Activated naive CD4-positive, alpha-beta T cell treated with anti-CD3 and anti-CD28 coated beads, Interleukin-2, amount 50 U/mL, for 72 hours (primary cell): ENCODE data around the gene RUFY4. TPM values are rescaled to one million over a fixed set of nuclear protein-coding genes. Genes with fewer than 3 reads are reported as not detected.
A peak's percentile ranks its signal among the peaks of the same experiment; 100 is the strongest.
"Not testable (repeated sequence)": the region's sequence is repeated elsewhere in the genome, so short reads cannot be mapped to it uniquely, and the experiment has no call there.

Experiments
- ATAC-seq, 2 donors: fragments of 150-1000 bp; cut with Tn5 transposase; 2 replicates each; pipeline ENCODE4 v1.10.0; 2021; ENCODE audit warnings: mild to moderate bottlenecking in 2 of 2, moderate library complexity in 2 of 2
- DNase-seq, 2 donors: peaks; one replicate each; pipeline ENCODE4 v3.0.0; 2021 to 2022; ENCODE audit warnings: low spot score in 2 of 2
- H3K27ac Mint-ChIP-seq, 2 donors: one replicate each; pipeline ENCODE4 v1.8.0; 2022; ENCODE audit warnings: mild to moderate bottlenecking in 2 of 2, mixed read lengths in 2 of 2
- H3K36me3 Mint-ChIP-seq, 2 donors: one replicate each; pipeline ENCODE4 v1.8.0; 2022; ENCODE audit warnings: mixed read lengths in 2 of 2
- H3K9me3 Mint-ChIP-seq, 2 donors: one replicate each; pipeline ENCODE4 v1.8.0; 2022; ENCODE audit warnings: mixed read lengths in 2 of 2
- total RNA-seq, 2 donors: library from RNA; stranded (reverse); gene quantifications; one replicate each; pipeline ENCODE4 v1.2.3, GENCODE V29; 2022

Gene RUFY4
- total RNA-seq, 2 donors from 2014 or later, result 3.2 to 5.1 TPM

DNA sequence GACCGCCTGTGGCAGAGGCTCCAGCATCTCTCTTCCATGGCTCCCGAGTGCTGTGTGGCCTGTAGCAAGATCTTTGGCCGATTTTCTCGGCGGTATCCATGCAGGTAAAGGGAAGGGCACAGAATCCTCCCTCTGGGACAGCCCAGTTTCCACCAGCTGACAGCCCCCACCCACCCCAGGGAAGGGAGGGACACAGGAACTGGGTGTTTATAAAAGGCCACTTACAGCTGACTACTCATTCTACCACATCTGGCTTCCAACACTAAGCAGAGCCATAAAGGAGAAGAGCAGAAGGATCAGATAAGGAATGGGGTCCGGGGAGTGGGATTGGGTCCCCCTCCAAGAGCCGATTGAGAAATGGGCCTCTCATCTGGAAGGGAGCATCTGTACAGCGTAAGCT lies 20.2 kb downstream of the RUFY4 start:
- no peak for ATAC-seq
- peak overlapping the region in 1 of 2 donors; percentile 4 for H3K27ac Mint-ChIP-seq
- peaks cover 8 to 19% of the 10 kb centered on the region in 2 donors for H3K9me3 Mint-ChIP-seq
- DNase-seq, result no peak
- peaks cover 7 to 19% of the 10 kb centered on the region in 2 donors for H3K36me3 Mint-ChIP-seq

DNA sequence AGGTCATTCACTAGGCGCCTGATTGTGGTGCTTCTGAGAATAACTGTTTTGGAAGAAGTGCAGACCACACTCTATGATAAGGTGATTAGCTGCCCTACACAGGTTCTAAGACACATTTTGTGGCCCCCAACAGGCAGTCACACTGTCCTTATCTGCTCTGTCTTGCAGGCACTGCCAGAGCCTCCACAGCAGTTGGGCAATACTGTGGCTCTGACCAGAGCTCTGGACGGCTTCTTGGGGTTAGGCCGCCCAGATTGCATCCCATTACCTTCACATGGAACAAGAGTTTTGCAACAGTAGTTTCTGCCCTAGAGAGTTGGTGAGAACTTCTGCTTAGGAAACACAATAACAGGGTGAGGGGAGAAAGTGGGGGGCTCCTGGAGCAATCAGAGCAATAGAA lies 22.7 kb downstream of the RUFY4 start:
- Mint-ChIP-seq H3K36me3 (peaks cover 0 to under 1% of the 10 kb centered on the region in 2 donors), H3K27ac (no peak overlapping the region), H3K9me3 (peaks cover 0 to under 1% of the 10 kb centered on the region in 2 donors)
- ATAC-seq, result no peak
- no peak for DNase-seq

DNA sequence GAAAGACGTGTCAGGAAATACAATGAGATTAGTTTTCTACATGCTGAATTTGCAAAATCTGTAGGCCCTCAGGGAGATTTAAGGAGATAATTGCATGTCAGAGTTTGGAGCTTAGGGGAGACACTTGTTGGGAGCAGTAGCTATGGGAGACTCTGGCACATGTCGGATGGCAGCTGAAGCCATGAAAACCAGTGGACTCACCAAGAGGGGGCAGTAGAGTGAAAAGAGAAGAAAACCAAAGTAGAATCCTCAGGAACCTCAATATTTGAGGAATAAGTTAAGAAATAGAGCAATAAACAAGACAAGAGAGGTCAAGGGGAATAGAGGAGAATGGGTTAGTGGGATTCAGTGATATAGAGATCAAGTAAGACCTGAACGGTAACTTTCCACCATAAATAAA lies 24.8 kb downstream of the RUFY4 start:
- ATAC-seq, result no peak

DNA sequence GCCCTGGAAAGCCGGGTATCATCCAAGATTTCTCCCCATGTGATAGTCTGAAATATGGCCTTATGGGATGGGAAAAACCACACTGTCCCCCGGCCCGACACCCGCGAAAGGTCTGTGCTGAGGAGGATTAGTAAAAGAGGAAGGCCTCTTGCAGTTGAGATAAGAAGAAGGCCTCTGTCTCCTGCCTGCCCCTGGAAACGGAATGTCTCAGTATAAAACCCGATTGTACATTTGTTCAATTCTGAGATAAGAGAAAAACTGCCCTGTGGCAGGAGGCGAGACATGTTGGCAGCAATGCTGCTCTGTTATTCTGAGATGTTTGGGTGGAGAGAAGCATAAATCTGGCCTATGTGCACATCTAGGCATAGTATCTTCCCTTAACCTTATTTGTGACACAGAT lies 26.8 kb downstream of the RUFY4 start:
- Mint-ChIP-seq H3K9me3 (no peaks in the 10 kb centered on the region), H3K36me3 (no peaks in the 10 kb centered on the region), H3K27ac (no peak overlapping the region)
- ATAC-seq, result no peak
- no peak for DNase-seq

More for the DNA sequence above, 24.8 kb downstream of the RUFY4 start:
- H3K9me3 Mint-ChIP-seq, result no peaks in the 10 kb centered on the region
- DNase-seq, result no peak
- no peaks in the 10 kb centered on the region for H3K36me3 Mint-ChIP-seq
- H3K27ac Mint-ChIP-seq, result no peak overlapping the region

DNA sequence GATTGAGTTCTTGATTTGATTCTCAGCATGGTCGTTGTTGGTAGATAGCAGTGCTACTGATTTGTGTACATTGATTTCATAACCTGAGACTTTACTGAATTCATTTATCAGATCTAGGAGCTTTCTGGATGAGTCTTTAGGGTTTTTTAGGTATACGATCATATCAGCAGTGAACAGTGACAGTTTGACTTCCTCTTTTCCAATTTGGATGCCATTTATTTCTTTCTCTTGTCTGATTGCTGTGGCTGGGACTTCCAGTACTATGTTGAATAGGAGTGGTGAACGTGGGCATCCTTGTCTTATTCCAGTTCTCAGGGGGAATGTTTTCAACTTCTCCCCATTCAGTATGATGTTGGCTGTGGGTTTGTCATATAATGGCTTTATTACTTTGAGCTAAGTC lies 28.9 kb downstream of the RUFY4 start:
- H3K9me3 Mint-ChIP-seq, result no peaks in the 10 kb centered on the region
- H3K36me3 Mint-ChIP-seq, result no peaks in the 10 kb centered on the region
- no peak overlapping the region for H3K27ac Mint-ChIP-seq
- DNase-seq (no peak), ATAC-seq (no peak)

DNA sequence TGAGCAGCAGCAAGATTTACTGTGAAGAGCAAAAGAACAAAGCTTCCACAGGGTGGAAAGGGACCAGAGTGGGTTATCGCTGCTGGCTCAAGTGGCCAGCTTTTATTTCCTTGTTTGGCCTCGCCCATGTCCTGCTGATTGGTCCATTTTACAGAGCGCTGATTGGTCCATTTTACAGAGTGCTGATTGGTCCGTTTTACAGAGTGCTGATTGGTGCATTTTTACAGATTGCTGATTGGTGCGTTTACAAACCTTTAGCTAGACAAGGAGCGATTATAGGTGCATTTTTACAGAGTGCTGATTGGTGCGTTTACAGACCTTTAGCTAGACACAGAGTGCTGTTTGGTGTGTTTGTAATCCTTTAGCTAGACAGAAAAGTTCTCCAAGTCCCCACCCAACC lies 39.8 kb downstream of the RUFY4 start:
- Mint-ChIP-seq H3K9me3 (peaks cover 11 to 13% of the 10 kb centered on the region in 2 donors), H3K36me3 (peaks cover 20 to 23% of the 10 kb centered on the region in 2 donors)
- ATAC-seq, H3K27ac Mint-ChIP-seq, DNase-seq: not testable (repeated sequence)

DNA sequence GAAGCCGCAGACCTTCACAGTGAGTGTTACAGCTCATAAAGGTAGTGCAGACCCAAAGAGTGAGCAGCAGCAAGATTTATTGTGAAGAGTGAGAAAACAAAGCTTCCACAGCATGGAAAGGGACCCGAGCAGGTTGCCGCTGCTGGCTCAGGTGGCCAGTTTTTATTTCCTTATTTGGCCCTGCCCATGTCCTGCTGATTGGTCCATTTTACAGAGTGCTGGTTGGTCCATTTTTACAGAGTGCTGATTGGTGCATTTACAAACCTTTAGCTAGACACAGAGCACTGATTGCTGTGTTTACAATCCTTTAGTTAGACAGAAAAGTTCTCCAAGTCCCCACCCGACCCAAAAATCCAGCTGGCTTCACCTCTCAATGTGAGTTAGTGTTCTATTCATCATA lies 52.7 kb downstream of the RUFY4 start:
- H3K36me3 Mint-ChIP-seq, result peaks cover 11 to 14% of the 10 kb centered on the region in 2 donors
- DNase-seq, H3K9me3 Mint-ChIP-seq, ATAC-seq, H3K27ac Mint-ChIP-seq: not testable (repeated sequence)

DNA sequence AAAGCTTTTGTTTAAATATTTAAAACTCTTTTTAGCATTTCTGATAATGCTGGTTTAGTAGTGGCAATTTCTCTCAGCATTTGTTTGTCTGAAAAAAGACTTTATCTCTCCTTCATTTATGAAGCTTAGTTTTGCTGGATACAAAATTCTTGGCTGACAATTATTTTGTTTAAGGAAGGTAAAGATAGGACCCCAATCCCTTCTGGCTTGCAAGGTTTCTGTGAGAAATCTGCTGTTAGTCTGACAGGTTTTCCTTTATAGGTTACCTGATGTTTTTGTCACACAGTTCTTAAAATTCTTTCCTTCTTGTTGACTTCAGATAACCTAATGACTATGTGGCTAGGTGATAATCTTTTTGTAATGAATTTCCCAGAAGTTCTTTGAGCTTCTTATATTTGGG lies 53.2 kb downstream of the RUFY4 start:
- ATAC-seq, H3K27ac Mint-ChIP-seq, H3K9me3 Mint-ChIP-seq, DNase-seq: not testable (repeated sequence)
- peaks cover 11 to 14% of the 10 kb centered on the region in 2 donors for H3K36me3 Mint-ChIP-seq

DNA sequence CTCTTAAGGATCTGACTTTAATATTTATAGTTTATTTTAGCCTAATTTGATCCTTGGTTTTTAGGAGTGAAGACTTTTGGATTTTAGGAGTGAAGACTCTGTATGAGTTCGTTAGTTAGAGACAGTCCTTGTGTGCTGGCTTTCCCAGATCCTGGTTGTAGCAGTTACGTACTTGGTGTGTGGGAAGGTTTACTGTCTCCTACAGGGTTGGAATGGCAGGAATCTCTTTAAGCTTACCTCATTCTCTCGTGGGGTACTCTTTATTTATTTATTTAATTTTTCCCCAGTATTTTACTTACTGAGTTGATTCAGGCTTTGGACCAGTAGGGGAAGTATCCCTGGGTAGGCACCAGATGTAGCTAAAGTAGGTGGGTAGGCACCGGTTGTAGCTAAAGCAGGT lies 54.9 kb downstream of the RUFY4 start:
- Mint-ChIP-seq H3K27ac (no peak overlapping the region), H3K36me3 (peaks cover 0 to 14% of the 10 kb centered on the region in 2 donors), H3K9me3 (peaks cover 0 to 5% of the 10 kb centered on the region in 2 donors)
- ATAC-seq (no peak), DNase-seq (no peak)

DNA sequence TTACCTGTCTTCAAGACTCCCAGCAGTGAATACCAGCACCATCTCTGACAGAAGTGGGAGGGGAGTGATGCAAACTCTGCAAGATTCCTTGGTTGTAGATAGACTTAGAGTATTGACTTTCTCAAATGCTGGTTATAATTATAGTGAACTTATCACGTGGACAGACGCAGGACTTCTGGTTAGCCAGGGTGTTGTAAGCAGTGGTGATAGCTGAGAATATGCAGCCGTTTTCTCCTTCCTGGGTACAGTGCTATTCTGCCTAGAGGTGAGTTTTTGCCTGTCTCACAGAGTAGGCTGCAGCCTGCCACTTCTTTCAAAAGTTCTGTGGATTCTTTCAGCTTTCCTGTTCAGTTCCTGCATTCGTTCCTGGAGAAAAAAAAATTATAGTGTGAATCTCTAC lies 56.0 kb downstream of the RUFY4 start:
- DNase-seq, result no peak
- Mint-ChIP-seq H3K36me3 (peaks cover 0 to 14% of the 10 kb centered on the region in 2 donors), H3K9me3 (peaks cover 0 to 5% of the 10 kb centered on the region in 2 donors), H3K27ac (peak overlapping the region in 1 of 2 donors; percentile 61)
- no peak for ATAC-seq

DNA sequence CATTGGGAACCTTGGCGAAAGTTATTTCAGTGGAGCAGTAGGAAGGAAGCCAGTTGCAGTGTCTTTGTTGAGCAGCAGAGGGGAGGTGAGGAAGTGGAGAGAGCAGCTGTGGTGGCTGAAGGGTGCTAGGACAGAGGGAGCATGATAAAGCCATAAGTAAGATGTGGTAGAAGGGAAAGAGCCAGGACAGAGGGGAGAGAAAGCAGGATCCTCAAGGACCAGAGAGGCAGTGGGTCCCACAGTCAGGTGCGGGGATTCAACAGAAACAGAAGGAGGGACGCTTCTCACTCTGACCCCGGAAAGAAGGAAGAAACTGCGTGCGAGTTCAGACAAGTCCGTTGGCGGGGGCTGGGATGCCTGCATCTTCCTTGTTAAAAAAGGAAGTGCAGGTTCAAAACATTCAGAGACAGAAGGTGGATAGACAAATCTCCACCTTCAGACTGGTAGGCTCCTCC lies 56.6 kb downstream of the RUFY4 start, which contains the start of gene CXCR2:
Gene CXCR2 (plus strand): TSS at position 403 of the 455 bp plus-strand sequence. CDS start 8,774 bp downstream, outside the sequence.
- ATAC-seq, result peak in 1 of 2 donors; percentile 41
- H3K36me3 Mint-ChIP-seq, result peaks cover 0 to 14% of the 10 kb centered on the region in 2 donors
- H3K9me3 Mint-ChIP-seq, result peaks cover 0 to 5% of the 10 kb centered on the region in 2 donors
- H3K27ac Mint-ChIP-seq, result peak within 1 kb of the TSS; percentile 2 to 61
- DNase-seq, result no peak

DNA sequence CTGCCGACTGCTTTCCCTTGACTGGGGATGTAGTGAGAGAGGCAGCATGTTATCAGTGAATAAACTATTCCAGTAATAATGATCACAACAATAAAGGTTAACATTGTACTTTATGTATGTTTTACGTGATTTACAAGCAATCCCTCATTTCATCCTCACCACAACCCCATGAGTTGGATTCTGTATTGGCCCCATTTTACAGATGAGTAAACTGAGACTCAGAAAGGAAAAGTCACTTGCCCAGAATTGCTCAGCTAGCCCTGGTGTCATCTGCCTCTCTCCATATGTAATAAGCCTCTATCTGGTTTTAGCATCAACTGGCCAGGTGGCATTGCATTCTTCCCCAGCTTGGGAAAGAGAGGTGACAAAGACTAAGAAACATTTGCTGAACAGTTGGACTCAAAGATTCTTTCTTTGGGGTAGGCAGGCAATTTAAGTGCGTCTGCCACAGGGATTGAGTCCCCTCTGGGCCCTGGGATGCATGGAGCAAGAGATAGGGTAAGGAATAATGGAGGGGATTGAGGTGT lies 58.9 kb downstream of the RUFY4 start:
- DNase-seq (no peak), ATAC-seq (no peak)
- Mint-ChIP-seq H3K9me3 (no peaks in the 10 kb centered on the region), H3K36me3 (peaks cover 0 to under 1% of the 10 kb centered on the region in 2 donors), H3K27ac (no peak overlapping the region)

DNA sequence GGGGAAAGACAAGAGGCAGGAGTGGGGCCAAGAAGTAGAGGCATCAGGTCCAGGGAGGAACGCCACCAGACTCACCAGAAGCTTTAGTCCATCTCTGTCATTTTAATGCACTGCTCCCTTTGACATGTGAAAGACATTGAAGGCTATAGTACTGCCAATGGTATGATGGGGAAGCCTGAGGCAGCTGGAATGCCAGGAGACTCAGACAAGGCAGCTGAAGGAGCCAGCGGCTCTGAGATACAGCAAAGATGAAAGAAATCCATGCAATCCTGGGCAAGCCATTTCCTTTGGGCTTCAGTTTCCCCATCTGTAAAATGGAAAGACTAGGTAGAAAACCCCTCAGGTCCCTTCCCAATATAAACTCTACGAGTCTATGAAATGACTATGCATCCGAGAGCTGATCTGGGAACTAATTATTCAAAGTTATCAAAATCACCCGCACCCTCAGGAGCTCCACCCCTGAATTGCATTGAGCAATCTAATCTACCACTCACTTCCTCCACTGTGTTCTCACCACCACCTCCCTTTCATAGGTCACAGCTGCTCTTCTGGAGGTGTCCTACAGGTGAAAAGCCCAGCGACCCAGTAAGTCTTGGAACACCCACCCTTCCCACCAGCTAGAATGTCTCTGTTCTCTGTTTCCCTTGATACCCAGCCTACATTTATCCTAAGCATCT lies 59.9 kb downstream of the RUFY4 start:
- Mint-ChIP-seq H3K36me3 (no peaks in the 10 kb centered on the region), H3K9me3 (no peaks in the 10 kb centered on the region), H3K27ac (no peak overlapping the region)
- DNase-seq (no peak), ATAC-seq (no peak)

DNA sequence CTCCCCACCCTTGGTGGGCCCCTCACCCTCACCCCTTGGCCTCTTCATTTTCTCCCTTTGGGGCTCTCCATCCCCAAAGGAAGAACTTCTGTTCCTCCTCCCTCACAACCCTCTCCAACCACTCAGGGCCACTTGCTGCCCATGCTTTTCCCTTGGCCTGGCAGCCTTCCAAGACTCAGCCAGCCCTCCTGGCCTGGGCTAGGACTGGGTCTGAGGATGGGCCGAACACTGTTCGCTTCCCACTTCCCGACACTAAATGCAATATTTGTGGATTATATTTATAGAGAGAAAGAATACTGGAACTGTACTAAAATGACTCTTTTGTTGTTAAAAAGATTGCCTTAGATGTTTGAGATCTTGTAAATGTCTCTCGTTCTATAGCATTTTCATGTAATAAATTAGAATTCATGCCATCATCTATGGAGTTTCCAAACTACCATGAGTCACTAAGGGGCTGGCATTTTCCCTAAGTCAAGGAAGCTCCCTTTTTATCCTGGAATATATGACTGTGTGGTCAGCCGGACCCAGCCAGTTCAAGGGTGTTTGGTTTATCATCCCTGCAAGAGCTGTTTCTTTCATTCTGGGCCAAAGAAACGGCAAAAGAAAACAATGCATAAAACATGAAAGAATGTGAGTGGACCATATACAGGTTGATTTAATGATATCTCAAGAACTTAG lies 60.5 kb downstream of the RUFY4 start:
- no peak overlapping the region for H3K27ac Mint-ChIP-seq
- no peaks in the 10 kb centered on the region for H3K9me3 Mint-ChIP-seq
- H3K36me3 Mint-ChIP-seq, result no peaks in the 10 kb centered on the region
- DNase-seq (no peak), ATAC-seq (no peak)

DNA sequence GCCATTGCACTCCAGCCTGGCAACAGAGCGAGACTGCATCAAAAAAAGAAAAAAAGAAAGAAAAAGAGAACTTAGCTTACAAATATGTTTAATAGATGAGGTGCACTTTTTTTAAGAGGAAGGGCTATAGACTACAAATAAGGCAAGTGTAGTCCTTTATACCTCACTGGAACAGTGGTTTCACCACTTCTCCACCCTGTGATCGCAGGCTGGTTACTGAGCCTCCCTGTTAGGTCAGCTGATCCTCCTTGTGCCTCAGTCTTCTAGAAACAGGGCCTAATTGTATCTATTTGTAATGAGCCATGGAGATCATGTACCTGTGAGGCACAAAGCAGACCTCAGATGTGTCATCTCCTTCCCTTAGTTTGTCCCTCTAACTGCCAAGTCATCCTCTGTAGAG lies 61.3 kb downstream of the RUFY4 start:
- H3K36me3 Mint-ChIP-seq, result no peaks in the 10 kb centered on the region
- no peaks in the 10 kb centered on the region for H3K9me3 Mint-ChIP-seq
- no peak for ATAC-seq
- no peak for DNase-seq
- peak overlapping the region in 1 of 2 donors; percentile 2 for H3K27ac Mint-ChIP-seq

DNA sequence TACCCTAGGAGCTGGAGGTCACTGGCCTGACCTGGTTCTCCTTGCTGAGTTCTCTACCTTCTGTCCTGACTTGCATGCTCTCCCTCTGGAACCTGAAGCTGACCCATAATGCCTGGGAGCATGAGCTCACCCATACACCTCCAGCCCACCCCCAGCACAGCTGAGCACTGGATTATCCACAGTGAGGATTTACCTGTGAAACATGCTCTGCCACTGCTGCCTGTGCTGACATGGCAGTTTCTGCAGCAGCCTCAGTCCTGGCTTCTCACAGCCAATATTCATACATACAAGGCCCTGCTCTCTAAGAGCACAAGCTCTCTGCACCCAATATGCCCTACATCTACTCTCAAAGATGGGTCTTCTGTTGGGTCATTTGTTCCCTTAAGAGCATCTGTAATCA lies 61.8 kb downstream of the RUFY4 start:
- no peak for DNase-seq
- no peaks in the 10 kb centered on the region for H3K36me3 Mint-ChIP-seq
- H3K9me3 Mint-ChIP-seq, result no peaks in the 10 kb centered on the region
- ATAC-seq, result no peak
- peak overlapping the region in 1 of 2 donors; percentile 2 for H3K27ac Mint-ChIP-seq

DNA sequence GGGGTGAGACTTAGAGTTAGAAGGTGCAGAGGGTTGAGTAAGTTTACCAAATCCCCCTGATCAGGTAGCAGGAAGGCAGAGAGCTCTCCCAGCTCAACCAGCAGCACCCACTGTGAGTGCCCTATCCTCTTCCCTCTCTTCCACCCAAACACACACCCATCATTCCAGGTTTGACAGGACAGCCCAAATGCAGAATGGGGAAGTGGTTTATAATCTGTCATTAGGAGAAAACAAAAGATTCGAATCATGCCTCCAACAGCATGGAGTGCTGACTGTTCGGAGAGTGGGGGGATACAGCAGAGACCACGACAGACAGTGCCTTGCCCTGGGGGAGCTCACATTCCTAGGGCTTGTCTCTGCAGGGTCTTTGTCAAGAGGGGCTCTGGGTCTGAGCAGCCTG lies 68.5 kb downstream of the RUFY4 start:
- no peaks in the 10 kb centered on the region for H3K36me3 Mint-ChIP-seq
- no peaks in the 10 kb centered on the region for H3K9me3 Mint-ChIP-seq
- DNase-seq (no peak), ATAC-seq (no peak)
- no peak overlapping the region for H3K27ac Mint-ChIP-seq
